GM23338 (cell line): ENCODE data around the gene ROCK2. TPM values are rescaled to one million over a fixed set of nuclear protein-coding genes. Genes with fewer than 3 reads are reported as not detected.
A peak's percentile ranks its signal among the peaks of the same experiment; 100 is the strongest.

Experiments used
- ATAC-seq: fragments of 200-7000 bp; cut with Tn5 transposase; 3 replicates; pipeline ENCODE4 v1.9.1; 2020
- DNase-seq: peaks from one replicate; pipeline ENCODE4 v3.0.0-alpha.2; 2015; ENCODE audit warnings: low spot score
- H2AFZ ChIP-seq: fragments of 200-600 bp; sonication (generic); 2 replicates; pipeline ENCODE4 v1.8.0; 2016; ENCODE audit warnings: antibody characterized with exemption, mild to moderate bottlenecking, moderate library complexity
- H3F3A ChIP-seq: fragments of 200-600 bp; sonication (generic); replicated peaks from 2 replicates; pipeline ENCODE4 v1.8.0; 2017; ENCODE audit warnings: antibody characterized with exemption, mixed run types, low read depth
- H3K27ac ChIP-seq: fragments of 200-600 bp; sonication (generic); 2 replicates; pipeline ENCODE4 v1.6.1; 2016; ENCODE audit warnings: low read depth
- H3K27me3 ChIP-seq: fragments of 200-600 bp; sonication (generic); 2 replicates; pipeline ENCODE4 v1.8.0; 2016; ENCODE audit warnings: mild to moderate bottlenecking, mixed run types, moderate library complexity; ENCODE audit not compliant: insufficient read depth
- H3K36me3 ChIP-seq: fragments of 200-600 bp; sonication (generic); 2 replicates; pipeline ENCODE4 v1.8.0; 2016; ENCODE audit warnings: mild to moderate bottlenecking; ENCODE audit not compliant: insufficient read depth
- H3K4me1 ChIP-seq: fragments of 200-600 bp; sonication (generic); 2 replicates; pipeline ENCODE4 v1.8.0; 2016; ENCODE audit warnings: mild to moderate bottlenecking, moderate library complexity; ENCODE audit not compliant: insufficient read depth
- H3K4me2 ChIP-seq: fragments of 200-600 bp; sonication (generic); 2 replicates; pipeline ENCODE4 v1.7.1; 2017; ENCODE audit warnings: mixed run types
- H3K4me3 ChIP-seq: fragments of 200-600 bp; sonication (generic); 2 replicates; pipeline ENCODE4 v1.6.1; 2016; ENCODE audit warnings: mixed run types
- H3K79me2 ChIP-seq: fragments of 200-600 bp; sonication (generic); replicated peaks from 2 replicates; pipeline ENCODE4 v1.8.0; 2017; ENCODE audit warnings: mild to moderate bottlenecking; ENCODE audit not compliant: insufficient read depth
- H3K9me2 ChIP-seq: fragments of 200-600 bp; sonication (generic); 2 replicates; pipeline ENCODE4 v1.8.0; 2017; ENCODE audit not compliant: insufficient read depth
- H4K20me1 ChIP-seq: fragments of 200-600 bp; sonication (generic); replicated peaks from 2 replicates; pipeline ENCODE4 v1.8.0; 2017; ENCODE audit warnings: mild to moderate bottlenecking; ENCODE audit not compliant: insufficient read depth
- H3K27ac Mint-ChIP-seq: 2 replicates; pipeline ENCODE4 v1.8.0; 2020; ENCODE audit warnings: inconsistent platforms, mild to moderate bottlenecking, moderate library complexity, mixed read lengths
- H3K27me3 Mint-ChIP-seq: 3 replicates; pipeline ENCODE4 v1.8.0; 2022; ENCODE audit warnings: low read depth, mild to moderate bottlenecking, moderate library complexity, mixed read lengths, inconsistent platforms; ENCODE audit not compliant: insufficient read depth, poor library complexity
- H3K36me3 Mint-ChIP-seq: 3 replicates; pipeline ENCODE4 v1.8.0; 2021; ENCODE audit warnings: low read depth, mild to moderate bottlenecking, inconsistent platforms, moderate library complexity, mixed read lengths
- H3K4me1 Mint-ChIP-seq: 3 replicates; pipeline ENCODE4 v1.8.0; 2020; ENCODE audit warnings: mild to moderate bottlenecking, inconsistent platforms, mixed read lengths
- H3K4me3 Mint-ChIP-seq: 3 replicates; pipeline ENCODE4 v1.8.0; 2021; ENCODE audit warnings: moderate library complexity, mild to moderate bottlenecking, inconsistent platforms, mixed read lengths
- H3K9me3 Mint-ChIP-seq: 3 replicates; pipeline ENCODE4 v1.8.0; 2020; ENCODE audit warnings: moderate library complexity, mild to moderate bottlenecking, inconsistent platforms, mixed read lengths
- CTCF ChIP-seq, 2 experiments: fragments of 200-600 bp in 1 of 2; sonication (generic) in 1 of 2; conservative IDR thresholded peaks; 2 replicates each; pipeline versions ENCODE4 v1.5.1 to v1.6.1; 2016 to 2017; ENCODE audit warnings: antibody characterized with exemption in 2 of 2, low read depth in 2 of 2, mild to moderate bottlenecking in 2 of 2, moderate library complexity in 1 of 2
- ETS1 ChIP-seq: IDR thresholded peaks from 2 replicates; pipeline ENCODE4 v1.6.1; 2016; ENCODE audit warnings: antibody characterized with exemption
- EZH2phosphoT487 ChIP-seq: fragments of 200-600 bp; sonication (generic); IDR thresholded peaks from one replicate; pipeline ENCODE4 v1.8.1; 2018; ENCODE audit warnings: antibody characterized with exemption; ENCODE audit not compliant: unreplicated experiment
- NANOG ChIP-seq: IDR thresholded peaks from 2 replicates; pipeline ENCODE4 v1.6.1; 2016; ENCODE audit warnings: antibody characterized with exemption, borderline replicate concordance
- ZNF114 ChIP-seq: fragments of 250-450 bp; sonication (Bioruptor Pico); IDR thresholded peaks from 2 replicates; pipeline ENCODE4 v1.5.0; 2020; ENCODE audit warnings: mild to moderate bottlenecking, moderate library complexity
- ZNF331 ChIP-seq: fragments of 250-450 bp; sonication (Bioruptor Pico); IDR thresholded peaks from 2 replicates; pipeline ENCODE4 v1.5.0; 2020; ENCODE audit warnings: low read depth, mild to moderate bottlenecking, moderate library complexity
- polyA plus RNA-seq: library from polyadenylated mRNA; unstranded; fragments of >200 nt; fragmentation: Nextera tagmentation; extraction: Ambion mirVana; gene quantifications from 2 replicates; pipeline ENCODE4 v1.2.1, GENCODE V29; 2016
- total RNA-seq: library from RNA; depleted of rRNA; stranded (reverse); fragments of >200 nt; shearing (Covaris generic); gene quantifications from 2 replicates; pipeline ENCODE4 v1.2.3, GENCODE V29; 2014
- TF ChIP-seq, protein P1 (sequence below): fragments of 250-450 bp; sonication (Bioruptor Pico); IDR thresholded peaks from 2 replicates; pipeline ENCODE4 v1.5.0; 2020; ENCODE audit warnings: mild to moderate bottlenecking, moderate library complexity

Gene ROCK2
- total and polyA plus RNA-seq, 2 experiments from 2014 or later: 16.4 to 28.0 TPM

- TF ChIP-seq ETS1: no peak
- TF ChIP-seq, protein P1, sequence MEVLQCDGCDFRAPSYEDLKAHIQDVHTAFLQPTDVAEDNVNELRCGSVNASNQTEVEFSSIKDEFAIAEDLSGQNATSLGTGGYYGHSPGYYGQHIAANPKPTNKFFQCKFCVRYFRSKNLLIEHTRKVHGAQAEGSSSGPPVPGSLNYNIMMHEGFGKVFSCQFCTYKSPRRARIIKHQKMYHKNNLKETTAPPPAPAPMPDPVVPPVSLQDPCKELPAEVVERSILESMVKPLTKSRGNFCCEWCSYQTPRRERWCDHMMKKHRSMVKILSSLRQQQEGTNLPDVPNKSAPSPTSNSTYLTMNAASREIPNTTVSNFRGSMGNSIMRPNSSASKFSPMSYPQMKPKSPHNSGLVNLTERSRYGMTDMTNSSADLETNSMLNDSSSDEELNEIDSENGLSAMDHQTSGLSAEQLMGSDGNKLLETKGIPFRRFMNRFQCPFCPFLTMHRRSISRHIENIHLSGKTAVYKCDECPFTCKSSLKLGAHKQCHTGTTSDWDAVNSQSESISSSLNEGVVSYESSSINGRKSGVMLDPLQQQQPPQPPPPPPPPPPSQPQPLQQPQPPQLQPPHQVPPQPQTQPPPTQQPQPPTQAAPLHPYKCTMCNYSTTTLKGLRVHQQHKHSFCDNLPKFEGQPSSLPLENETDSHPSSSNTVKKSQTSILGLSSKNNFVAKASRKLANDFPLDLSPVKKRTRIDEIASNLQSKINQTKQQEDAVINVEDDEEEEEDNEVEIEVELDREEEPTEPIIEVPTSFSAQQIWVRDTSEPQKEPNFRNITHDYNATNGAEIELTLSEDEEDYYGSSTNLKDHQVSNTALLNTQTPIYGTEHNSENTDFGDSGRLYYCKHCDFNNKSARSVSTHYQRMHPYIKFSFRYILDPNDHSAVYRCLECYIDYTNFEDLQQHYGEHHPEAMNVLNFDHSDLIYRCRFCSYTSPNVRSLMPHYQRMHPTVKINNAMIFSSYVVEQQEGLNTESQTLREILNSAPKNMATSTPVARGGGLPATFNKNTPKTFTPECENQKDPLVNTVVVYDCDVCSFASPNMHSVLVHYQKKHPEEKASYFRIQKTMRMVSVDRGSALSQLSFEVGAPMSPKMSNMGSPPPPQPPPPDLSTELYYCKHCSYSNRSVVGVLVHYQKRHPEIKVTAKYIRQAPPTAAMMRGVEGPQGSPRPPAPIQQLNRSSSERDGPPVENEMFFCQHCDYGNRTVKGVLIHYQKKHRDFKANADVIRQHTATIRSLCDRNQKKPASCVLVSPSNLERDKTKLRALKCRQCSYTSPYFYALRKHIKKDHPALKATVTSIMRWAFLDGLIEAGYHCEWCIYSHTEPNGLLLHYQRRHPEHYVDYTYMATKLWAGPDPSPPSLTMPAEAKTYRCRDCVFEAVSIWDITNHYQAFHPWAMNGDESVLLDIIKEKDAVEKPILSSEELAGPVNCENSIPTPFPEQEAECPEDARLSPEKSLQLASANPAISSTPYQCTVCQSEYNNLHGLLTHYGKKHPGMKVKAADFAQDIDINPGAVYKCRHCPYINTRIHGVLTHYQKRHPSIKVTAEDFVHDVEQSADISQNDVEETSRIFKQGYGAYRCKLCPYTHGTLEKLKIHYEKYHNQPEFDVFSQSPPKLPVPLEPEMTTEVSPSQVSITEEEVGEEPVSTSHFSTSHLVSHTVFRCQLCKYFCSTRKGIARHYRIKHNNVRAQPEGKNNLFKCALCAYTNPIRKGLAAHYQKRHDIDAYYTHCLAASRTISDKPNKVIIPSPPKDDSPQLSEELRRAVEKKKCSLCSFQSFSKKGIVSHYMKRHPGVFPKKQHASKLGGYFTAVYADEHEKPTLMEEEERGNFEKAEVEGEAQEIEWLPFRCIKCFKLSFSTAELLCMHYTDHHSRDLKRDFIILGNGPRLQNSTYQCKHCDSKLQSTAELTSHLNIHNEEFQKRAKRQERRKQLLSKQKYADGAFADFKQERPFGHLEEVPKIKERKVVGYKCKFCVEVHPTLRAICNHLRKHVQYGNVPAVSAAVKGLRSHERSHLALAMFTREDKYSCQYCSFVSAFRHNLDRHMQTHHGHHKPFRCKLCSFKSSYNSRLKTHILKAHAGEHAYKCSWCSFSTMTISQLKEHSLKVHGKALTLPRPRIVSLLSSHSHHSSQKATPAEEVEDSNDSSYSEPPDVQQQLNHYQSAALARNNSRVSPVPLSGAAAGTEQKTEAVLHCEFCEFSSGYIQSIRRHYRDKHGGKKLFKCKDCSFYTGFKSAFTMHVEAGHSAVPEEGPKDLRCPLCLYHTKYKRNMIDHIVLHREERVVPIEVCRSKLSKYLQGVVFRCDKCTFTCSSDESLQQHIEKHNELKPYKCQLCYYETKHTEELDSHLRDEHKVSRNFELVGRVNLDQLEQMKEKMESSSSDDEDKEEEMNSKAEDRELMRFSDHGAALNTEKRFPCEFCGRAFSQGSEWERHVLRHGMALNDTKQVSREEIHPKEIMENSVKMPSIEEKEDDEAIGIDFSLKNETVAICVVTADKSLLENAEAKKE (CRISPR knock-in tag): no peak
- TF ChIP-seq EZH2phosphoT487: no peak
- no peak for TF ChIP-seq ZNF114 (CRISPR knock-in tag)
Measured at GRCh38 chr2:11321847-11322246, 22.6 kb downstream of the ROCK2 start (continued).

- no peaks in the 10 kb centered on the region for H3K9me3 Mint-ChIP-seq
- H3K36me3 Mint-ChIP-seq: peaks cover 4% of the 10 kb centered on the region; the same call in 2 of the 3 replicates
Measured at GRCh38 chr2:11320698-11321492, 23.5 kb downstream of the ROCK2 start.

More at GRCh38 chr2:11320698-11321492, 23.5 kb downstream of the ROCK2 start:
- H3K27ac Mint-ChIP-seq: no peak overlapping the region
- peaks cover 91% of the 10 kb centered on the region for H3K79me2 ChIP-seq
- TF ChIP-seq ETS1 (no peak), NANOG (no peak), ZNF331 (no peak), CTCF (conservative IDR thresholded peaks at IDR 0.05; ENCODE audit: low read depth in 2 of 2) (peak; percentile 32 to 33; a peak in 3 of 4 replicates)
- H3K36me3 ChIP-seq: no peaks in the 10 kb centered on the region
- H3K4me1 ChIP-seq: no peaks in the 10 kb centered on the region
- no peak overlapping the region for H3K4me3 Mint-ChIP-seq
- no peaks in the 10 kb centered on the region for H3K27me3 Mint-ChIP-seq
- no peak overlapping the region for H3K27ac ChIP-seq
- no peaks in the 10 kb centered on the region; the same call in 2 of the 3 replicates for H3K4me1 Mint-ChIP-seq
- H3K9me2 ChIP-seq: no peaks in the 10 kb centered on the region
- H3F3A ChIP-seq: no peaks in the 10 kb centered on the region
- H3K4me2 ChIP-seq: no peak overlapping the region
- no peak overlapping the region for H3K4me3 ChIP-seq
- no peaks in the 10 kb centered on the region for H3K27me3 ChIP-seq
- H2AFZ ChIP-seq: no peak overlapping the region
- peaks cover 34% of the 10 kb centered on the region for H4K20me1 ChIP-seq
- DNase-seq: peak; percentile 27
- peak; percentile 74 for ATAC-seq
